ENCODE measurements around the gene DHRS11. TPM values are rescaled to one million over a fixed set of nuclear protein-coding genes. Genes with fewer than 3 reads are reported as not detected.

DHRS11 gene, protein sequence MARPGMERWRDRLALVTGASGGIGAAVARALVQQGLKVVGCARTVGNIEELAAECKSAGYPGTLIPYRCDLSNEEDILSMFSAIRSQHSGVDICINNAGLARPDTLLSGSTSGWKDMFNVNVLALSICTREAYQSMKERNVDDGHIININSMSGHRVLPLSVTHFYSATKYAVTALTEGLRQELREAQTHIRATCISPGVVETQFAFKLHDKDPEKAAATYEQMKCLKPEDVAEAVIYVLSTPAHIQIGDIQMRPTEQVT
- total RNA-seq, result 2.7 and 3.1 TPM in 2 replicates

DNA sequence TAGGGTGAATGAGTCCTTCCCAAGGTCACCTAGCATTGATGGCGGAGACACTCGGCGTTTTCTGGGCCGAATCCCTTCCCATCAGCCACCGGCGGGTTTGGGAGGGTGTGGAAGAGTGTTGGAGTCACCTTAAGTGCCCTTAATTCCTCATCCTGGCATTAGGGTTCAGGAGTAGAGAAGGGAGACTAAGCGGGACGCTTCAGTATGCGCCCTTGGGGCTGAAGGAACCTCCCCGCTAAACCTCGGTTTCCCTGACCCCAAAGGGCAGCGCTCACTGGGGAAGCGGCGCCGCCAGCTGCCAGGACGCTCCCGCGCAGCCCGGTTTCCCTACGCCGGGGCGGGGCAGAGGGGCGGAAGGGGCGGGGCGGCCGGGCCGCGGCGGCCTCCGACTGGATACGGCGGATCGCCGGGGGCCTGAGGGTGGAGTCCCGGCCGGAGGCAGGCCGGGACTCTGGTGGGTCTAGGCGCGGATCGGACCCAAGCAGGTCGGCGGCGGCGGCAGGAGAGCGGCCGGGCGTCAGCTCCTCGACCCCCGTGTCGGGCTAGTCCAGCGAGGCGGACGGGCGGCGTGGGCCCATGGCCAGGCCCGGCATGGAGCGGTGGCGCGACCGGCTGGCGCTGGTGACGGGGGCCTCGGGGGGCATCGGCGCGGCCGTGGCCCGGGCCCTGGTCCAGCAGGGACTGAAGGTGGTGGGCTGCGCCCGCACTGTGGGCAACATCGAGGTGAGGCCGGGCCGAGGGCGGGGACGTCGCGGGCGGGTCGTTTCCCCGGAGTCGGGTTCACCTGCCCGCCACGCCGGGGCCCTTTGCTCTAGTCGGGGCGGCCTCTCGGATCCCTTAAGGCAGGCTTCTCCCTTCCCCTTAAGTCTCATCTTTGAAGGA, at the start of gene DHRS11:
Gene DHRS11 (plus strand): TSS at position 446 of the 882 bp plus-strand sequence. CDS start 131 bp downstream, at position 577.

DNA sequence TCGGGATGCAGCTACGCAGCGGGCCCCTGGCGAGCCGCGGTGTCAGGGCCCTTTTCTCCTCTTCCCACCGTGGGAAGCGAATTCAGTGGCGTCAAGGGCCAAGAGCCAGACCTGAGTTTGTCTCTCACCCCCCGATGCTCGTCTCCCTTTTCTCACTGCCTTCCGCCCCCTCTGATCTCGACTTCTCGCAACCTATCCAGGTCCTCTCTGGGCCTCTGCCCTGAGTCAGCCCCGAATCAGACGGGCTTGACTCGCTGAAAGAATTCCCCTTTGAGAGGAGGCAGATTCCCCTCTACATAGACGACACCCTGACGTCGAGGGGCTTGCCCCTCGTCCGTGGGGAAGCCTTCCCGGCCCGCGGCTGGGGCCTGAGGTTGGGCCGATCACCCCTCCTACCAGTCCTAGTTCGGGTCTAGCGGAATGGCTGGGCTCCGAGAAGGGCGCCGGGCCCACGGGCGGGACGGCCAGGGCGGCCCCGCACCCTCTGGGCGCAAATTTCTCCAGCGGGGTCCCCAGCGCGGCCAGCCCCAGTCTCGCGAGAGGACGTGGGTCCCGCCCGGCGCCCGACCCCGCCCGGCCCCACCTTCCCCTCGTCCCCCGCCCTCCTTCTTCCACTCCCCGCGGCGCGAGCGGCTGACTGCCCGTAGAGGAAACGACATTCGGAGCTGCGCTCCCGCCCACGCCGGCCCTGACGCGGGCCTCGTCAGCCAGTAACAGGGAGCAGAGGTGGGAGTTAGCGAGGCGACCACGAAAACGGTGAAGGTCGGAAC, 47.2 kb upstream of the DHRS11 start, which contains the start of gene GGNBP2:
Gene GGNBP2 (plus strand): TSS at position 613 of the 770 bp plus-strand sequence. CDS start 806 bp downstream, outside the sequence.

DNA sequence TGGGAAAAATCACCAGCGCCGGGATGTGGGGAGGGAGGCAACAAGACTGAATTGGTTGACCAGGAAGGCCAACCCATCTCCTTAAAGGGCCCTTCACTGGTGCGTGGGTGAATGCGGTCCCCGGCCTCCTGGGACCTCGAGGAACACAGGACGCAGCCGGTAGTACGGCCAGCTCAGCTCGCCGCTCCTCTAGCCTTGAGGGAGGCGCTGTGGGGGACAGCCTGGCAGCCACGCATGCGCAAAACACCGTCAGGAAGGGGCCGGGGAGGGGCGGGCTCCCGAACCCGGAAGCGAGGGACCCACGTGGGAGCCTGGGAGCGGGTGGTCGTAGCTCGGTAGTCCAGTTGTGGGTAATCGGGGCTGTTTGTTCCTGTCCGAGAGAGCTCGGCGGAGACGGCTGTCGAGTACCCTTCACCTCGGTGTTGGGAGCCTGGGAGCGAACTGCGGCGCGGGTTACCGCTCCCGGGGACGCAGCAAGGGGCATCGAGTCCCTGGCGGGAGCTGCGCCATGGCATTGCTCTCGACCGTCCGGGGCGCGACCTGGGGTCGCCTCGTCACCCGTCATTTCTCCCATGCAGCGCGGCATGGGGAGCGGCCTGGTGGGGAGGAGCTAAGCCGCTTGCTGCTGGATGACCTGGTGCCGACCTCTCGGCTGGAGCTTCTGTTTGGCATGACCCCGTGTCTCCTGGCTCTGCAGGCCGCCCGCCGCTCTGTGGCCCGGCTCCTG, 9.8 kb downstream of the DHRS11 start, which contains the start of gene MRM1:
Gene MRM1 (plus strand): TSS at position 281 of the 727 bp plus-strand sequence. CDS start 228 bp downstream, at position 509.

Other genes with a start within 250 kb of the DHRS11 start
- not detected in 2 replicates for gene TBC1D3H, start 203.4 kb upstream of the DHRS11 start, total RNA-seq
- 18.2 and 21.9 TPM in 2 replicates for gene ZNHIT3, start 105.2 kb upstream of the DHRS11 start, total RNA-seq
- 57.6 and 78.4 TPM in 2 replicates for gene MYO19, start 57.0 kb upstream of the DHRS11 start, total RNA-seq
- gene PIGW, start 56.9 kb upstream of the DHRS11 start, total RNA-seq, result 6.4 and 7.3 TPM in 2 replicates
- gene GGNBP2, start 47.0 kb upstream of the DHRS11 start, total RNA-seq, result 58.5 and 67.7 TPM in 2 replicates
- 3.7 and 3.9 TPM in 2 replicates for gene MRM1, start 9.7 kb downstream of the DHRS11 start, total RNA-seq

Data from hair follicle dermal papilla cell (primary cell).